ENCODE data around the gene GPC6.

GPC6 gene

DNA sequence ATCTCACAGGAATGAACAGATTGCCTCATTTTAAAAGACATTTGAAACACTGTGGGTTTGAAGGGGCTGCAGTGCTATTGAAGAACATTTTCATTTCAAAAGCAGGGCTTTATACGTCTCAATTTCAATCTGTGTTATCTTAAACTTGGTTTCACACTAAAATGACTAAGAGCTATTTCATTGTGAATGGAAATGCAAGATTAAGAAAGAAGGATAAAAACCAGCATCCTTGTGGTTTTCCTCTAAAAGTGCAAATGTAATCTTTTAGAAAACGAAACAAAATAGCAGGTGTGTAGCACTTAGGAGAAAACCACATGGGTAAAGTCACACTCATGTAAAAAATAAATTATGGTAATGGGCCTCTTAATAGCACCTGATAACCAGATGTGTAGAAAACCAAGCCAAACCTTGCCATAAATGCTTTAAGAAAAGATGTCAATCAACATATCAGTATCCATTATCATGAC lies 397.7 kb downstream of the GPC6 start:
- DNase-seq: no peak

DNA sequence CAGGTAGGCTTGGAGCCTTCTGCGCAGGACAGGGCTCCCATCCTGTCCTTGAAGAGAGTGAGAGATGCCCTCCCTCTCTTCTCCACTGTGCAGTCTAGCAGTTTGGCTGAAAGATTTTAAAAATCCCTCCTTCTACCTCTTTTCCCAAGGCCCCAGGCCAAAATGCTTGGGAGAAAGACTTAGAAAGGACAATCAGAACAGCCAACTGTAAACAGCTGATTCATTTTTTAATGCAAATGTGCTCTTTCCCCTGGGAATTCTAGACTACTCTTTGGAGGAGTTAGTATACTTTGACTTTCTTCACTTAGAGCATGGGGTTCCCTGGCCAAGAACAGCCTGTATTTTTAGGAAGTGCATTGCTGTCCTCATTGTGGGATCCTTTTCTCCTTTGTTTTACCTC lies 398.9 kb downstream of the GPC6 start:
- DNase-seq: no peak

DNA sequence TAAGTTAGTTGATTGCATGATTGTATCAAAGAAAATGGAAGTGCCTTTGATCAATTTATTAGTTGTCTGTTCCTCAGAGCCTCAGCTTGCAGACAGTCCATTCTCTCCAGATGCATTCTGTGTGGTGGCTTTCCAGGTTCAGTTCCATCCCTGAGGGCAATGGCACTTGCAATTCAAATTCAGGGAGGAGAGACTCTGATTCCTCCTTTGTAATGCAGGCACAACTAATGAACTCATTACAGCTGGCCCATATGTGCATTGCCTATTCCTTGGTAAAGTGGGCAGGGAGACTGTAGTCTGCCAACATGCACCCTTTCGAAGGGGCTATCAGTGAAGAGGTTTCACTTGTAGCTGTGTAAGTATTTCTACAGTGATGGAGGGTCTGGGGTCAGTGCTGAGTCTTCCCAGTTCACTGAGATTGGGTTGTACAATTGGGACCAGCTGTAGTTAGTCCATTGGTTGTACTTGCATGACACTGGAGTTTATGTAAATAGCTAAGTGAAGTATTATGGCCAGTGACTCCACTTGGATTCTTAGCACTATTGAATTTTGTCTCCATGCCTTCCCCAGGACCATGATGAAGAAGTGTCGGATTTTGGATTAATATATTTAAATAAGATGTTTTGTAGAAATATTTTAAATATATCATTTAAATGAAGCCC lies 401.7 kb downstream of the GPC6 start:
- no peak for DNase-seq

DNA sequence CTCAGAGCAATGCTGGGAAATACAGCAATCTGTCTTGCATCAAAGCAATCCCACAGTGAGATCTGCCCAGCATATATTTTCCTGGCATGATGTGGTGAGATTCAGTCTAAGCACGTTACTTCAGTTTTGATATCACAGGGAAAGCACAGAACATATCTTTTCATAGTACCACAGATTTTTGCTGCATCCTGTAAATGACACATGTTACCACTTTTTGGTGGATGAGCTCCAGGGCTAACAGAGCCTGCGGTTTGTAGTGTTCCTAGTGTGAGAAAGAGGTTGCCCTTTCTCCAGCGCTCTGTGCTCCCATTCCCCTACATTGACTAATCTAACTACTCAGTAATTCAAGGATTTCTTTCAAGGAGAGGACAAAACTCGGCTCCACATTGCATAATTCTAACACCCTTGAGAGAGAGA lies 409.0 kb downstream of the GPC6 start:
- no peak for DNase-seq

DNA sequence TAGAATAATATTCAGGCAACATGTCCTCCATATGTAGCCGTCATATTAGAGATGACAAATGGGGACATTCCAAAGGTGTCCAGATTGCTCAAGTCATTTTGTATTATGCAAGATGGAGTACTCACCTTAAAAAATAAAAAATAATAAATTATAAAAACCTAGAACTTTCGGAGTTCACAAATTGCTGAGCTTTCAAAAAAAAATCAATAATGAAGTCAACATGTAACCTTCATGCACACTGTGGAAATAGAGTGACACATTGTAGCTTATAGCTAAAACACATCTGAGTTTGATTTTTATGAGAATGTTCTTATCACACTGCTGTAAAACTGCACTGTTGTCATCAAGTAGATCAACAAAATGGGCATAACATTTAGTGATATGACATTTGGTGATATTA lies 411.2 kb downstream of the GPC6 start:
- DNase-seq: no peak

DNA sequence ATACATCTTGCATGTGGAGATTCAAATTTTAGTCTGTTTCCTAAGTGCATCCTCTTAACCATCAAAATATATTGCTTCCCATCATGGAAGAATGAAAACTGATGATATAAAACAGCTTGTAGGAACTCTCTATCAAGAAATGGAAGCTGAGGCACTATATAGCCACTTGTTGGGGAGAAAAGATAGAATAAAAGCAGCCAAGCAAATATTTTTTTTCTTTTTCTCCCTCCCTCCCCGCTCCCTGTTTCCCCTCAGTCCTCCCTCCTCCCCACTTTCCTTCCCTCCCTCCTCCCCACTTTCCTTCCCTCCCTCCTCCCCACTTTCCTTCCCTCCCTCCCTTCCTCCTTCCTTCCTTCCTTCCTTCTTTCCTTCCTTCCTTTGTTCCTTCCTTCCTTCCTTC lies 413.8 kb downstream of the GPC6 start:
- DNase-seq: no peak

DNA sequence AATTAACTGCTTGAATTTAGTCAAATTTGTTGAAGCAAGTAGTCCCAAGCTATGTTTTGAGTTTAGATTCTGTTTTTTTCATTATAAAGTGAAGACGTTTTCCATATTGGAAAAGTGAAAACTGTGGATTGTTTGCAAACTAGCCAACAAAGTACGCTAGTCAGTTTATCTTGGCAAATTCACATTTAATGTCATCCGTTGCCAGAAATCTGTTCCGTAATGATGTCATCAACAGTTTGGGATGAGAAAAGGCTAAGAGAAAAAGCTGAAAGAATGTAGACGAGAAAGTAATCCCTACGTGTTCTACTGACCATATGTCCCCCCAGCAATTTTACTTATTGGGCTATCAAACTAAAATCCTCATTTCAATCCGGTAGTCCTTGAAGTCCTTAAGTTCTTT lies 419.6 kb downstream of the GPC6 start:
- DNase-seq: no peak

DNA sequence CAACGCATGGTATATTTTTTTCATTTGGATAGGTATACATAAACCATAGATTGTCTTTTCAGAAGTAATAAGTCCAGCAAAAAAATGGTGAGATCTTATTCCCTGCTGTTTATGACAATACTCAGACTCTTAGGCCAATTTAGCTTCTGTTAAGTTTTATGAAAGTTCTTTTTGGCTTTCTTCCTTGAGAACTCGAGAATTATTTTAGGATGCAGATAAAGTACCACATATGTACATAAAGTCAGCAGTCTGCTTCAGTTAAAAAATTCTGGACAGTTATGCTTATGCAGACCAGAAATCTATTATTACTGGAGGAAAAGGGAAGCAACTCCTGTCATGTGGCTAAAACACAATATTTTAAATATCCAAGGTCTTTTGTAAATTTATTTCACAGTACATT lies 422.9 kb downstream of the GPC6 start:
- DNase-seq: no peak

DNA sequence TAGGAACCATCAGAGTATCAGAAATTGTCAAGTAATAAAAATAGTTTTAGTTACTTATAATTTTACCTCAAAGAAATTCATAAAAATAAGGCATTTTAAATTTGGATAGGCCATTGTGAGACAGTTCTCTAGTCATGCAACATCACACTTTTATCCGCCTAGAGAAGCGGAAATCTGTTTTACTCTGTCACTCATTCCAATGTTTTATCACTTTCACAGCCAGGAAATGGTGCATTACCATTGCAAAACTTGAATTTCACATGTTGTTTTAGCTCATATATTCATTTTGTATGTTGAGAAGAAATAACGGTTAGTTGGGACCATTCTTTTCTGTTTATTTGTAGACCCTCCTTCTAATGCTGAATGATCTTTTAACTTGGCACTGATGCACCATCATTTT lies 427.2 kb downstream of the GPC6 start:
- DNase-seq: no peak

DNA sequence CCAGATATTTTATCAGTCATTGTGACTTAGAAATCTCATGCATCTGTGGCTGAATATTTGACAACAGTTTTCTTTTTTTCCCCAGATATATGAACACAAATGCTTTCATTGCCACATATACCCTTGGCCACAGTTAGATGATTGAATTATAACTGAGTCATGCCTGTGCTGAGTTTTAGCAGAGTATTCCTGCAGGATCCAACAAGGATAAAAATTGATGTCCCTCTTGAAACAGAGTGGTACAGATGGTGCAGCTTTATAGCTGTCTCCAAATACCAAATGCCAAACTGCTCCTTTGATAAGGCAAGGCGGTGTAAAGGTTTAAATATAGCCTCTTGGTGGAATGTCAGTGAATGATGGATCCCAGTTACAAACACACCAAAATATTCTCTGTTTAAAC lies 428.5 kb downstream of the GPC6 start:
- no peak for DNase-seq

DNA sequence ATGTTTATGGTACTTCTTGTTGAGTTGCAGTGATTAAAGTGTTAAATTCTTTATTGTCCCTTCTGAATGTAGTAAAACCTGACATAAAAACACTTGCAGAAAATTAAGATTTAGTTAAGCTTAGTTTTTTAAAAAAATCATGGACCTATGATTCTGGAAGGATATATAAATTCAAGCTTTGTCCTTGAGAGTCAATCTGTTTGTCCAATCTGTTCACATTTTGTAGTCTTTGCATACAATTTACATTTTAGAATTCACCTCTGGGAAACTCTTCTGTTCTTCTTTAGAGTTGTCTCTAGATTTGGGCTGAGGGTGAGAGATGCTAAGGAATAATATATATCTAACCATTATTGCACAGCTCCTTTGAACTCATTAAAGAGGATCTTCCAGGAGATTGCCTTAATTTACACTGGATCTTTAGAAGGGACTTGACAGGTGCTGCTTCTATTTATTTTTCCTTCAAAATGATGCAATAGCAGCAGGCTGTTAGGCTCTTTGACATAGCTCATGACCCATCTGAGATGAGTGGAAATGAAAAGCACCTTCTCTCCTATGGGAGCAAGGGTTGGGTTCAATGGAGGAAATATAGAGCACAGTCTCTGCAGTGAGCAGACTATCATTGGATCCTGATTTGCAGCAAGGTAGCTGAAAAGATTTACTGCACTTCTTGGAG lies 433.9 kb downstream of the GPC6 start:
- no peak for DNase-seq

DNA sequence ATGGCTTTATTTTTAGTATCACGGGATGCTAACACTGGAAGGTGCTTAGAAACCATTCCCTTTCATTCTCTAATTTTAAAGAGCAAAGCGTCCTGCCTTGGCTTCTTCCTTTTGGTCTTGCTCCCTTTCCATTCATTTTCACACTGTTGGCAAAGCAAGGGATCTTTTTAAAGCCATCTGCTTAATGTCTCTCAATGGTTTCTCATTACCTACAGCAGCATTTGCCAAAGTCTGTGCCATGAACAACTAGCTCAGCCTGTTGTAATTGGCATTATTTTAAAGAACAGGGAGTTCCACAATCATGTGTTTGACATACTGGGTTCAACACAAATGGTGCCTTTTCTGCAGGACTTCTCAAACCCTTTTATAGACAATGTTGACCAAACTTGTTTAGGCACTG lies 444.3 kb downstream of the GPC6 start:
- no peak for DNase-seq

DNA sequence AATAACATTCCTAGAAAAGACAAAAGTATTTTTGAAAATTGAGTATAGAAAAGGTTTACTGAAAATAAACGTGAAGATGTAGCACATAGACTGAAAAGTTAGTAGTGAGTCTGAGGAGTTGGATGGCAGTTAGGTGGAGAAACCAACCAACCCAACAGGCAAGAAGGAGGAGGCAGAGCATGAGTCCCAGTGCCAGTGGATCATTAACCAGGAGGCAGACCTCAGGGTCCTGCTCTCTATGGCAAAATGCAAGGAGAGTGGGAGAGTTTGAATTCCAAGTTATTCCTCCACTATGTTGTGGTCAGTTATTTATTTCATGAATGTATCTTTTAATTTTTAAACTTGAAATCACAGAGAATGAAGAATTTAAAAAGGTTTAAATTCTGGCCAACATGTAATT lies 446.4 kb downstream of the GPC6 start:
- DNase-seq: no peak

DNA sequence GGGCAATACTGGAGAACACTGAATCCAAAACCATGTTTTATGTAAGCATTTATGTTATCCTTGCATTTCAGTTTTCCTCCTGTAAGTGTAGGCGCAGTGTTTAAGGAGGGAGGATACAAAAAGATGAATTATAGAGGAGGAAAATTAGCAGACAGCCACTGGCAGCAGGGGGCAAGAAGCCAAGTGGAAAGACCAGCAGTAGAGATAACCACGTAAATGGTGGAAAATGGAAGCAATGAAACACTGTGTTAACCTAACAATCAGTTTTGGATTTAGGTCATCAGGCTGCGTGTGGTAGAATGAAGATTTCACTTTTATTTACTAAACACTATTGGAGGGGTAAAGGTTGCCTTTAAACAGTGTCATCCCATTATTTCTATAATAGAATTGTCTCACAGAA lies 447.3 kb downstream of the GPC6 start:
- no peak for DNase-seq

DNA sequence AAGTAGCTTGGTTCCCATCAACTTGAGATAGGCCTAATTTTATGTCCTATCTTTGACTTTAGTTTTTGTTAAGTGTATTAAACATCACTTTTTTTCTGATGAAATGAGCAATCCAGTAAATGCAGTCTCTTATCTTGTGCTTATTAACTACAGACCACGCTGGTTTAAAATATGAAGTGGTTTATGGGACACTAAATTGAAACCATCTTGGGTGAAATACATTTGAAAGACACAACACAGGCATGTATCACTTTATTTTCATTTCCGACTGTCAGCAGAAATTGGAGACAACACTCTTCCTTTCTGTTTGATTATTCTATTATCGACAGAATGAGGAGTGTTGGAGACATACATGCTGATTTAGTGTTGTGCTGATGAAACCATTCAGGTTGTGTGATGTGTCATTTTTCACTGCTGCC lies 447.7 kb downstream of the GPC6 start:
- DNase-seq: no peak

DNA sequence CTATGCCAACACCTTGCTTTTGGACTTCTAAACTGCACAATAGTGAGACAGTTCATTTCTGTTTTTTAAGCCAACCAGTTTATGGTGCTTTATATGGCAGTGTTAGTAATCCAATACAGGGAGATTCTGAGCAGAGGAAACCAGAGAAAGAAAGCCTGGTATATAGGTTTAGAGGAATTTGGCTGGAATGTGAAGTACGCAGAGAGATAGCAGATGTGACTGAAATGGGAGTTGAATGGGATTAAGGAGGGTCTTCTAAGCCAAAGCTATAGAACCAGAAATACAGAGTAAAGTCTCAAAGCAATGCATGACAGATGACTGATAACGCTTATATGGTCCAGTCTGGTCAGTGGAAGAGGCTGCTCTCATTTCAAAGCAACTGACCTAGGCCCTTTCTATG lies 453.7 kb downstream of the GPC6 start:
- DNase-seq: no peak

DNA sequence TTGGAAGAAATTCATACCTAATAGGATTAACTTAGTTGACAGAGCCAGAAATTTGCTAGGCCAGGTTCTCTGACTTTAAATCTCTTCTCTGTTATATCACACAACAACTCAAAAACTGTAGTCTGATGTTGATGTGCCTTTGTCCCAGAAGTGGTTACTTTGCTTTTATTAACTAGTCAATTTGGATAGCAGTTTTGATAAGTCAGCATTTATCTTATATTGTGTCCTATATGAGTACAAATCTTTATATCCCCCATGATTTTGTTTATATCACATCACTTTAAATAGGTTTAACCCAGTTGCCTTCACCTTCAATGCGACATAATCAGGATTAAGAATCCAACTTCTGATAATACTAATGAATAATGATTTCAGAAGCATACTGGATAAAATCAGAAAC lies 459.3 kb downstream of the GPC6 start:
- no peak for DNase-seq

DNA sequence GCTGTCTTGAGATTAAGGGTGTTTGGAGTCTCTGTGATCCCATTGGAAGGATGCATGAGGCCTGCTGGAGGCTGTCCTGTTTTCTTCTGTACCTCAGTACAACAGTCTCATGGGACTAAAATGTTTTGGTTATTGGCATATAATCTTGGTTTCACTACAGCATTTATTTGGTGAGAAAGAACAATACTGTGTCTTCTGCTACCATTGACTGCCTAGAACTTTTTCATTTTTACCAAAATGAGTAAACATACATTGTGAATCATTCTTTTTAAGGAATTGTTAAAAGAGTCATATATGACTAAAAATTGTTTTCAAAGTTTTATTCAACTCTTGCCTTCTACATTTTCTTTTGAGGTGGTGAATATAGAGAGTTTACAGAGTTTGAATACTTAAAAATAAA lies 459.8 kb downstream of the GPC6 start:
- DNase-seq: no peak

DNA sequence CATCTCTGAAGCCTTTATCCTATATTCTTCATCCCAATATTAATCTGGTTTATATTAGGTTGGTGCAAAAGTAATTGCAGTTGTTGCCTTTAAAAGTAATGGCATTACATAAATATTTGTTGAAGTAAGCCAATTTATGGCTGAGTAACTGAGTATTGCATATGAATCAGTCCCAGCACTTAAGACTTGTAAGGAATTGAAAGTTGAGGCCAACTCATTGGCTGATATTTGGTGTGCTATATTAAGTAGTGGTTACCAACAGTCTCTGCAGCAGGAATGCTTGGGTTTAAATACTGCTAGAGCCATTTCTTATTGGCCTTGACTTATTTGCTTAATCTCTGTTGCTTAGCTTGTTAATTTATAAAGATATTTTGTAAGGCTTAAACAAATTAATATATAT lies 460.7 kb downstream of the GPC6 start:
- no peak for DNase-seq

DNA sequence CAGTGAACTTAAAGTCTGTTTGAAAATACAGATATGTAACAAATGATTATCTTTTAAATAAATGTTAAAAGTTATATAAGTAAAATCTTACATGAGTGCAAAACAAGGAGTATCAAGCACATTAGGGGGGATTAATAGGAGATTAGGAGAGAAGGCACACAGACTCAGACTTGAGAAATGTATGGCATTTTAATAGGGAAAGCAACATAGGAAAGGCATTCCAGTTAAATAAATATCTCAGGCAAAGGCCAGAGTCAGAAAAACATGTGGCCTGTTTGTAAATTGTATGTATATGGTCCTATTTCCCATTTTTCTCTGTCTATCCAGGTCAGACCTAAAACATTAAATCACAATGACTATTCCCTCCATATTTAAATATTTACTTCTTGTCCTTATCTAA lies 462.7 kb downstream of the GPC6 start:
- DNase-seq: no peak

DNA sequence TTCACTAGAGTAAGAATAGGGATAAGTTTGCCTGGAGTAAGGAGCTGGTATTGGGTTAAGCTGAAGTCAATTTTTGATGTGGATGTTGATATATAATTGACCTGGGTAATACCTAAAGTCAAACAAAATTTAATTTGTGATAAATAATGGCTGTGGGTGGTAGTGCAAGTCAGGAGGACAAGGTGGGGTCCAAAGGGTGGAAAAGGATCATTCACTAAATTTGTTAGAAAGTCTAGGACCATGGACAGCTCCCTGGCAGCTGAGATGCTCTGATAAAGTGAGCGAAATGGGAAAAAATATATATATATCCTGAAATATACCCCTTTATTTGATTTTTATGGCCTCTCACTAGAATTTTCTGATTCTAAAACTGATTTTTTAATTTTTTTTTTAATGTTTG lies 463.5 kb downstream of the GPC6 start:
- DNase-seq: no peak

DNA sequence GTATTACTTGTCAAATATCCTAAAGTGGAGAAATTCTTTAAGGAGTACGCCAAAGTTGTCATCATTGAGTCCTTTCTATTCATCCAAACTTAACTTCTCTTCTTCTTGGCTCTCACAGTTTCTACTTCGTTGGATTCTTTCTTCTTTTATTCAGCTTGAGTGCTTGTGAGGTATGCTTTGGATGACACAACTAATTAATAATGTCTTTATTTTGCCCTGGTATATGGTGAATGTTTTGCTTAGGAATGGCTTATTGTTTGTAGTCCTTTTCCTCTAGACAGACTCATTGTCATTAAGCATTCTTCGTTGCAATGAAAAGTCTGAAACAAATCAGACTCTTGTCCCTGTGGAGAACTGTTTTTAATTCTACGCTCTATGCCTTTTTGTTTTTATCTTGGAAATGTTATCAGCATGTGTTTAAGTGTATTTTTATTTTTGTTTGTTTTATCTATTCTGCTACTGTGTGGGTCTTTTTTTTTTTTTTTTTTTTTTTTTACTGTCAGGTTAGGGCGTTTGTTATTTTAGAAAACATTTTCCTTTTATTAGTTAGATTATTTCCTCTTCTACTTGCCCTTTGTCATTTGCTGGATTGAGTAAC lies 471.5 kb downstream of the GPC6 start:
- DNase-seq: no peak

DNA sequence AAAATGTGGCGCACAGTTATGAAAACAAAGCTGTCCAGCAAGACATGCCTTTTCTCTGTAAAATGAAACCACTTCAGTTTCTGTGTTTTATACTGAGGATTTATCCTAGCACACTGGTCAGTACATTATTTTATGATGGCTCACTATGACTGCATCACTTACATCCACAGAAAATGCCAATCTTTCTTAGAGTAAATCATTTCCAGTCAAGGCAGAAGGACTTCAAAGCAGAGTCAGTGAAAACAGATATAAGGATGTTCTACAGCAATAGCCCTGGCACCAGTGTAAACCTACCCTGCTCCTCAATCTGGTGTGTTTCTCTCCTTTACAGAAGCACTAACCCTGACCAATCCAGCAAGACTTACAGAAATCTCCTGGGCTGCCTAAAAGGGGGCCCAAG lies 473.5 kb downstream of the GPC6 start:
- DNase-seq: no peak

DNA sequence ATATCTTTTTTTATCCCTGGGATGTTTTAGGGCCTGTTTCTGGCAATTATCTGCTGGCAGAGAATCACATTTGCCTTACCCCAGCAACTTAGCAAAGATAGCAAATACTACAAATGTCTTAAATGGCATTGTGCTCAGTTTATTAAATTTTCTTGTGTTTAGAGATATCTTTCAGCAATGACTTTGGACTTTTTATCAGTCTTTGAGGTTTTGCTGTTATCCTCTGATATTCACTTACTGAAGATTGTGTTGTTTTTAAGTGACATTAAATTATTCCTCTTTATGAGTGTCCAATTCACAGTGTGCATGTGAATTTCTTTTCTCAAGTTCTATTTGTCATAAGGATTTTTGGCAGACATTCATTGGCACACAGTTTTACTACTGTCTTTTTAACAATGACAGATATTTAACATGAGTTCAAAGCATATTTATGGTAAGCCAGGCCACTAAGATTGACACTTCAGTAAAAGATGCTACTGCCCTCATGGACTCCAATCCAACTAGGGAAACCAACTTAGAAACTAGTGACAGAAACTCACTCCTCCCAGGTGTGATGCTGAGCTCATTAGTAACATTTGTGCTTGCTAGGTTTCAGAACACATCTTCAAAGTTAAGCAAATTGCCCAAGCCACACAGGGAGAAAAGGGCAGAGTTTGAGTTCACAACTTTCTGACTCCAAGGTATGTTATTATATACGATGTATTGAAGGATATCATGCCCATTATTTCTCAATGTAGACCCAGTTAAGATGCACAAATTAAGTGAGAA lies 481.9 kb downstream of the GPC6 start:
- no peak for DNase-seq

Data from activated CD4-positive, alpha-beta T cell treated with anti-CD3 and anti-CD28 coated beads for 4 hours (primary cell).